Muscle layer of colon (tissue), 2 donors: Measurements from ENCODE around the gene TRPM3.

Source experiments
- H3K27ac ChIP-seq: one replicate; pipeline ENCODE4 v1.7.0; 2013; ENCODE audit warnings: low read depth, mild to moderate bottlenecking, low read length, moderate library complexity
- H3K27me3 ChIP-seq, 2 donors: one replicate each; pipeline ENCODE4 v1.7.0; 2013; ENCODE audit warnings: low read length in 2 of 2, mild to moderate bottlenecking in 2 of 2; ENCODE audit not compliant: insufficient read depth in 2 of 2, control insufficient read depth in 1 of 2
- H3K36me3 ChIP-seq: one replicate; pipeline ENCODE4 v1.7.0; 2013; ENCODE audit warnings: mild to moderate bottlenecking, low read length; ENCODE audit not compliant: insufficient read depth
- H3K4me1 ChIP-seq: one replicate; pipeline ENCODE4 v1.7.0; 2013; ENCODE audit warnings: mild to moderate bottlenecking, low read length; ENCODE audit not compliant: insufficient read depth
- H3K4me3 ChIP-seq, 2 donors: one replicate each; pipeline ENCODE4 v1.7.0; 2013; ENCODE audit warnings: low read length in 2 of 2, low read depth in 1 of 2, mild to moderate bottlenecking in 1 of 2, moderate library complexity in 1 of 2
- H3K9ac ChIP-seq: one replicate; pipeline ENCODE4 v1.7.0; 2013; ENCODE audit warnings: low read length
- H3K9me3 ChIP-seq: one replicate; pipeline ENCODE4 v1.7.0; 2013; ENCODE audit warnings: mild to moderate bottlenecking, low read length
- donor health status: abdominal sarcoma.
- donor health status: Adenocarcinoma of cecum.

Gene TRPM3

DNA sequence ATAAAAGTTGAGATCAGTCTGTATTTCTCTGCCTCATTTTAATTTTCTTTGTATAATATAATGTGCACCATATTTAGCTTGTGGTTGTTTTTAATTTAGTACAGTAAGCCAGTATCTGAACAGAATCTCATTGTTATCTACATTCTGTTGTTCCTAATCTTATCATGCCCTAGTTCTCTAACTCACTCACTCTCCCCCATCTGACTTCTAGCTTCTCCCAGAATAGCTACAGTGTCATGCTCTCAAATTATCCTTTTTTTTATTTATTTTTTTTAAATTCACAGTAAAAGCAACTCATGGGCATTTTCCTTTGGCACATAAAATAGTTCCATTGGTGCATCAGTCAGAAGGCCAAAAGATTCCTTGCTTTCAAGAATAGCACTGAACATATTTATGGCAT lies 156.6 kb downstream of the TRPM3 start:
- no peak overlapping the region for H3K4me3 ChIP-seq
- no peaks in the 10 kb centered on the region for H3K36me3 ChIP-seq
- no peak overlapping the region for H3K27ac ChIP-seq
- H3K4me1 ChIP-seq: no peaks in the 10 kb centered on the region
- no peaks in the 10 kb centered on the region for H3K9me3 ChIP-seq
- no peak overlapping the region for H3K9ac ChIP-seq
- H3K27me3 ChIP-seq: no peaks in the 10 kb centered on the region

DNA sequence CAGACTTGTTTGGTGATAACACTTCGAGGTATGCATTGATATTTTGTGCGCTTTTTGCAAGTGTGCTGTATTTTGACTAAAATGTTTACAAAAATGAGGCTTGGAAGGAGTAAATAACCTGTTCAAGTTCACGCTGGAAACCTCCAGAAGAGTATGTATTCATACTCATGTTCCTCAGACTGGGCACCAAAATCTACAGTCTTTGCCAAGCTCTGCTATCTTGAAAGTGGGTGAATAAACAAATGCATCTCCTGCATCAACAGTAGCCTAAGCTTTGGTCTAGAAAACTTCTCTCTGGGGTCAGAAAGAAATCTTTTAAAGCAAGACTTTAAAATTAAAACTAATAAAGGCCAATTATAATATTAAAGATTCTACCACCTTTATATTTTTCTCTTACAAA lies 157.9 kb downstream of the TRPM3 start:
- no peak overlapping the region for H3K4me3 ChIP-seq

DNA sequence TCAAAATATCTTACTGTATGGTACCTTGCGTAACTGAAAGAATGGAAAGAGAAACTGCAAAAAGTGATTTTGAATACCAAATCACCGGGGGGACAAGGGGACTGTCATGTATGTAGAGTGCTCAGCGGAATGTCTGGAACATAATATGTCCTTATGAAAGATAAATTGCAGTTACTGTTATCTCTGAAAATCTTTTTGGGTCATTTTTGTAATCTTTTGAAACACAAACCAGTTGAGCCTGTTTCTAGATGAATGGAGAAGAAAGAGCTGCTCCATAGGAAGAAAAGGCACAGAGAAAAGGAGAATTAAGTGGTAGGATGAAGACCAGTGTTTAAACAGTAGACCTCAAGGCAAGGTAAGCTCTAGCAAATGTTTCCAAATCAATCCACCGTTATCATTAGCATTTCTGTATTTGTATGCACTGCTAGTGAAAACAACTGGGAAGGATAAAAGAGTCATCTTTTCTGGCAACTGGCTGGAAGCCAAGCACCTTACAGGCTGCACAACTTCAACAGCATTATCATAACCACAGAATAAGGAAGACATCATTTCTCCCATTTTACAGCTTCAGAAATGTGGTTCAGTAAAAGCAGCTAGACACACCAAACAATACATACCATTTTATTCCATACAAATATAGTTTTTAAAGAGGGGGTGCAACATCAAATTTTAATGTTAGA lies 158.5 kb downstream of the TRPM3 start:
- Histone ChIP-seq H3K4me1 (no peaks in the 10 kb centered on the region), H3K27ac (no peak overlapping the region), H3K27me3 (no peaks in the 10 kb centered on the region), H3K9me3 (no peaks in the 10 kb centered on the region), H3K9ac (no peak overlapping the region), H3K4me3 (no peak overlapping the region), H3K36me3 (no peaks in the 10 kb centered on the region)

More for the DNA sequence above, 157.9 kb downstream of the TRPM3 start:
- Histone ChIP-seq H3K36me3 (no peaks in the 10 kb centered on the region), H3K9me3 (no peaks in the 10 kb centered on the region), H3K4me1 (no peaks in the 10 kb centered on the region), H3K27me3 (no peaks in the 10 kb centered on the region), H3K27ac (no peak overlapping the region), H3K9ac (no peak overlapping the region)

DNA sequence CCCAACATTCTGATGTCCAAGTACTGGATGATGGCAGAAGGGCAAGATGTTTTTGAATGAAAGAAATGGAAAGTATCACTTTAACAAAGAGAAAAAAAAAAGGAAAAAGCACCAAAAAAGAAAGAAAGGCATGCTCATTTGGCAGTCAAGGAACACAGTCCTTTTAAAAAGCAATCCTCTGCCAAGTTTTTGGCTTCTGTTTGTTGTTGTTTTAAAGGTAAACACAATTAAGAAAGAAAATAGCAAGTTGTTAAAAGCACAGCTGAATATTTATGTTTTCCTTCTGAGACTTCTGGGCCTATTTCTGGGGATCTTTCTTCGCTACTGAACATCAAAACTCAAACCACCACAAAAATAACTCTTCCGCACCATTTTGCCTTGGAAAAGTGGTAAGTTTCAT lies 162.1 kb downstream of the TRPM3 start:
- no peaks in the 10 kb centered on the region for H3K9me3 ChIP-seq
- no peak overlapping the region for H3K9ac ChIP-seq
- H3K4me3 ChIP-seq: no peak overlapping the region
- H3K36me3 ChIP-seq: no peaks in the 10 kb centered on the region
- H3K27ac ChIP-seq: no peak overlapping the region
- H3K4me1 ChIP-seq: no peaks in the 10 kb centered on the region
- no peaks in the 10 kb centered on the region for H3K27me3 ChIP-seq

DNA sequence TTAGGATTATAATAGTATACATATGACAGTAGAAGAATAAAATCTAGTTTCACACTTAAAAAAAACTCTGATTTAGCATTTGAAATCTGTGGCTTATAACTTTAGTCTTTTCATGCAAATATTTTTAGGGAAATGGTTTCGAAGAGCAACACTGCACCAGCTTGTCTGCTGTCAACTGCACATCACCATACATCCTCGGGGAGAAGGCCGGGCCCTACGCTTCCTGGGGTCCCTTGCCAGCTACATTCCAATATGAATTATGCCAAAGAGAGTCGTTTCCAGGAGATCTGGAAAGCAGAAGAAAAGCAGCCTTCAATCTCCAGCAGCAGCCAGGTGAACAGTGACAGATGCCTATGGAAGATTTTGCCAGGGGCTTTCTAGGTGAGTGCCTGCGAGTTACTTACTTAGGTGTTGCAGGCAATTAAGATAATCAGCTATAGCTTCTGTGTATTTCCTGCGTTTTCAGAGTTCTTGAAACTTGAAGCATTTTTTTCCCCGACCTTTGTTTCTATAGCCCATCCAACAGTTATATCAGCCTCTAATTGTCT lies 166.8 kb downstream of the TRPM3 start:
- no peak overlapping the region for H3K4me3 ChIP-seq
- H3K9me3 ChIP-seq: no peaks in the 10 kb centered on the region
- no peak overlapping the region for H3K9ac ChIP-seq
- no peaks in the 10 kb centered on the region for H3K27me3 ChIP-seq
- H3K27ac ChIP-seq: no peak overlapping the region
- H3K36me3 ChIP-seq: no peaks in the 10 kb centered on the region
- H3K4me1 ChIP-seq: no peaks in the 10 kb centered on the region

DNA sequence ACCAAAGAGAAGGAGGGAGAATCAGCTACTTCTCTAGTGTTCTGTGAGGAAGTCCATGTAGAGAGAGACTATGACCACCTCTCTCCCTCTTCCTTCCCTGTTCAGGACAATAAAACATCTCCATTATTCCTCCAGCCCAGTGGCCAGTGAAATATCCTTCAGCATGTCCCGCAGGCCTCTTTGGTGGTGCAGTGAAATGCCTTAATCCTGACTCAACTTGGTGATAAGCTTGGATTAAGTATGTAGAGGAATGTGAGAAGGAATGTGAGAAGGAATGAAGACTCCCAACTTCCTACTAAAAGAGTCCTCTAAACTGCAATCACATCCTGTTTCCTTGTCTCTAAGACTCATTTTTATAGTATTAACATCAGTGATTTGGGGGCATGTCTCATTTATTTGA lies 167.3 kb downstream of the TRPM3 start:
- H3K9me3 ChIP-seq: no peaks in the 10 kb centered on the region
- H3K27ac ChIP-seq: no peak overlapping the region
- no peaks in the 10 kb centered on the region for H3K36me3 ChIP-seq
- H3K4me1 ChIP-seq: no peaks in the 10 kb centered on the region
- H3K4me3 ChIP-seq: no peak overlapping the region
- no peaks in the 10 kb centered on the region for H3K27me3 ChIP-seq
- H3K9ac ChIP-seq: no peak overlapping the region

DNA sequence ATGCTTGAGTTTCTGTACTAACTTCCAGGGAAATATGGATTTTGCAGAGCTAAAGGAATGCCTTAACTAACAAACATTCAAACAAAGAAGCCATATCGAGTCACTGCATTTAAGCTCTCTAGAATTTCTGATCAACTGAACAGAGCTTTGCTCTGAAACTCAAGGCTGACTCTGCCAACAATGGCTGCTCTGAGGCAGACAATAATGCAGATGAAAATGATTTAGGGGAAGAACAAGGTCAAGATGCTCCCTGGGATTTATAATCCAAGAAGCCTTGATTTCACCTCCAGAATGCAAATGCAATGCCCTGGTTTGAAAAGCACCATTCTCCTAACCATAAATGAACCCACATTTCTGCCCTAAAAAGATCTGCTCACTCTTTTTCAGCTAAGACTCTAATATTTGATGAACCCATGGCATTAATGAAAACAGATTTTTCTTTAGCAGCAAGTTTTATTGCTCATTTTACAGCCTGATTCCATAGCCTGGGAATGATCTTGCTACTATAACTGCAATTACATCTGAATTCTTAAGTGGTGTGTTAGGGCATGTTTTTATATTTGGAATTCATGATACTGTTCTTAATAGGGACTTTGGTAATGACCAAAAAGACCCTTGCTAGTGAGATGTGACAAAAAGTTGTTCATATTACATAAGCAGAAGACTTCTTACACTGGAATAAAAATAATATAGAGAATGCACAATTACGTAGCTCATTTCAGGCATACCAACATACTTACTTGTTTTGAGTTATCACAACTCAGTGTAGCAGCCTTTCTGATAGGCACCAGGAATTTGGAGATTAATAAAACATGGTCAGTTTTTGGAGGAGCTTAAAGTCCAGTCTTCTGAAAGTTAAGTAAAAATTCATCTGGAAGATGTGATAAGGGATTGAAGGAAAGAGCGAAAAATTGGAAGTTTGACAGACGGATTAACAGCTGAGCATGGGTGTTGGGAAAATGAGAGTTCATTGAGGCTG lies 169.4 kb downstream of the TRPM3 start:
- Histone ChIP-seq H3K27ac (no peak overlapping the region), H3K4me1 (no peaks in the 10 kb centered on the region), H3K36me3 (no peaks in the 10 kb centered on the region), H3K9me3 (no peaks in the 10 kb centered on the region), H3K27me3 (no peaks in the 10 kb centered on the region), H3K4me3 (no peak overlapping the region), H3K9ac (no peak overlapping the region)

DNA sequence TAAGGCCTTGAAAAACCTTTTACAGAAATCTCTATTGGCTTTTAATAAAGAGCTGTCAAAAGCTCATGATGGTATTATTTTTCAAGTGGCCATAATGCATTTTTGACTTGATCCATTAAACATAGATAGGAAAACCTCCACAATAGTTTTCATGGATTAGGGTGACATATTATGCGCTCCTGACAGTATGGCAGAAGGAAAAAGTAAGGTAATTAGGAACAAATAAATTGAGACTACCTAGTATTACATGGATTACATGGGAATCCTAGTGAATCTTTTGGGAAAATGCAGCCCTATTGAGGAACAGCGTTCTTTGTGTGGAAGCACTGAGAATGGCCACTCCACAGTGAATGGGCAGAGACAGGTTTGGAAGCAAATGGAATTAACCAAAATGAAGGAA lies 171.2 kb downstream of the TRPM3 start:
- Histone ChIP-seq H3K4me3 (no peak overlapping the region), H3K9me3 (no peaks in the 10 kb centered on the region), H3K4me1 (no peaks in the 10 kb centered on the region), H3K9ac (no peak overlapping the region), H3K36me3 (no peaks in the 10 kb centered on the region), H3K27ac (no peak overlapping the region), H3K27me3 (no peaks in the 10 kb centered on the region)

DNA sequence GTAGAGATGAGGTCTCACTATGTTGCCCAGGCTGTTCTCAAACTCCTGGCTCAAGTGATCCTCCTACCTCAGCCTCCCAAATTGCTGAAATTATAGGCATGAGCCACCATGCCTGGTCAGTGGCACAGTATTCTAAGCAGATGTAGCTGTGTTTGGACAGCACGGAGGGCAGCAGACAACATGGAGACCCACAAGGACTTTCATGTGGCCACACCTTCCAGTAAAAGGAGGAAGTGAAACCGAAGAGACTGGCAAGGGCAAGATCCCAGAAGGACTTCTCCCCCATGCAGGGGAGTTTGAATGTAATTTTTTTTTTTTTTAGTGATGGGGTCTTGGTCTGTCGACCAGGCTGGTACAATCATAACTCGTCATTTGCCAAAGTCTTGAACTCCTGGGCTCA lies 172.2 kb downstream of the TRPM3 start:
- H3K4me3 ChIP-seq: no peak overlapping the region
- no peaks in the 10 kb centered on the region for H3K27me3 ChIP-seq
- H3K27ac ChIP-seq: no peak overlapping the region
- no peak overlapping the region for H3K9ac ChIP-seq
- no peaks in the 10 kb centered on the region for H3K36me3 ChIP-seq
- H3K9me3 ChIP-seq: no peaks in the 10 kb centered on the region
- no peaks in the 10 kb centered on the region for H3K4me1 ChIP-seq

DNA sequence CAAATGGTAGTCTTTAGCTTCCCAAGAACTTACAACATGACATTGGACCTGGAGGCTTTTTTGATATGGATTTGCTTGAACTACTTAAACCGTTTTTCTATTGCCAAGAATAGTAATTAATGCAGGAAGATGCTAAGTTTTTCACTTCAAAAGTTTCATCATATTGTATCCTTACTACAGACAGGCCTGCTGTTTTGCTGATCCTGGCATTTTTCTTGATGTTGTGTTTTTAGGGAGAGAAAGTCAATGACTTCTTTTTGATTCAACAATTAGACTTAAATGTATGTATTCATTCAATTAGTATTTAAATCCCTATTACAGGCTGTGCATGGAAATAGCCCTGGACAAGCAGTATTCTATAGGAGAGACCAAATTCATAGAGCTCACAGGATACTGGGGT lies 172.7 kb downstream of the TRPM3 start:
- no peaks in the 10 kb centered on the region for H3K9me3 ChIP-seq
- H3K4me3 ChIP-seq: no peak overlapping the region
- no peak overlapping the region for H3K9ac ChIP-seq
- no peaks in the 10 kb centered on the region for H3K4me1 ChIP-seq
- H3K36me3 ChIP-seq: no peaks in the 10 kb centered on the region
- H3K27ac ChIP-seq: no peak overlapping the region
- H3K27me3 ChIP-seq: no peaks in the 10 kb centered on the region

DNA sequence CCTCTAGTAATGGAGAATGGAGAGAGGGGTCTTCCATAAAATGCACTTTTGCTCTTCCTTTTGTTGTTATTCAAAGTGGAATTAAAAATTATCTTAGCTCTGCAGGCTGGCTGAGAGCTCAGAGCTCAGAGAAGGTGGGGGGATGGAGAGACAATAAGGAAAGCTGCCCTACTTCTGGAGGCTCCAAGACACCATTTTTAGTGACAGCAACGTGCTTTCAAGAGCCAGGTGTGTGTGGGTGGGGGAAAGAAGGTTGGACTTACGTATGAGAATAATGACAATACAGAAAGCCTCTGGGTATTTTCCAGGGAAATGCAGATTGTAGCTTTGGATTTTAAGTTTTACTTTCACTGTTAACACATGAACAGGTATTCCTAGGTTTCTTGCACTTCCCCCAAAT lies 173.9 kb downstream of the TRPM3 start:
- Histone ChIP-seq H3K4me3 (no peak overlapping the region), H3K9me3 (no peaks in the 10 kb centered on the region)

More for the DNA sequence above, 173.9 kb downstream of the TRPM3 start:
- H3K27ac ChIP-seq: no peak overlapping the region
- no peak overlapping the region for H3K9ac ChIP-seq
- H3K4me1 ChIP-seq: no peaks in the 10 kb centered on the region
- no peaks in the 10 kb centered on the region for H3K36me3 ChIP-seq
- no peaks in the 10 kb centered on the region for H3K27me3 ChIP-seq
